Measurements from ENCODE around the gene CELSR2.
"Not testable (repeated sequence)": the region's sequence is repeated elsewhere in the genome, so short reads cannot be mapped to it uniquely, and the experiment has no call there.

Gene CELSR2

DNA sequence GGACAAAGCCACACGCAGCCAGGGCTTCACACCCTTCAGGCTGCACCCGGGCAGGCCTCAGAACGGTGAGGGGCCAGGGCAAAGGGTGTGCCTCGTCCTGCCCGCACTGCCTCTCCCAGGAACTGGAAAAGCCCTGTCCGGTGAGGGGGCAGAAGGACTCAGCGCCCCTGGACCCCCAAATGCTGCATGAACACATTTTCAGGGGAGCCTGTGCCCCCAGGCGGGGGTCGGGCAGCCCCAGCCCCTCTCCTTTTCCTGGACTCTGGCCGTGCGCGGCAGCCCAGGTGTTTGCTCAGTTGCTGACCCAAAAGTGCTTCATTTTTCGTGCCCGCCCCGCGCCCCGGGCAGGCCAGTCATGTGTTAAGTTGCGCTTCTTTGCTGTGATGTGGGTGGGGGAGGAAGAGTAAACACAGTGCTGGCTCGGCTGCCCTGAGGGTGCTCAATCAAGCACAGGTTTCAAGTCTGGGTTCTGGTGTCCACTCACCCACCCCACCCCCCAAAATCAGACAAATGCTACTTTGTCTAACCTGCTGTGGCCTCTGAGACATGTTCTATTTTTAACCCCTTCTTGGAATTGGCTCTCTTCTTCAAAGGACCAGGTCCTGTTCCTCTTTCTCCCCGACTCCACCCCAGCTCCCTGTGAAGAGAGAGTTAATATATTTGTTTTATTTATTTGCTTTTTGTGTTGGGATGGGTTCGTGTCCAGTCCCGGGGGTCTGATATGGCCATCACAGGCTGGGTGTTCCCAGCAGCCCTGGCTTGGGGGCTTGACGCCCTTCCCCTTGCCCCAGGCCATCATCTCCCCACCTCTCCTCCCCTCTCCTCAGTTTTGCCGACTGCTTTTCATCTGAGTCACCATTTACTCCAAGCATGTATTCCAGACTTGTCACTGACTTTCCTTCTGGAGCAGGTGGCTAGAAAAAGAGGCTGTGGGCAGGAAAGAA lies 25.5 kb downstream of the CELSR2 start:
- Mint-ChIP-seq H3K27ac (peak overlapping the region in 1 of 2 donors; percentile 10), H3K9me3 (no peaks in the 10 kb centered on the region), H3K27me3 (no peaks in the 10 kb centered on the region), H3K4me3 (no peak overlapping the region), H3K4me1 (ENCODE audit: low read depth in 2 of 2) (peaks cover 0 to 4% of the 10 kb centered on the region in 2 donors), H3K36me3 (ENCODE audit: insufficient read depth) (peaks cover 4% of the 10 kb centered on the region)
- no peak for ATAC-seq (replicated peaks)
- no peak for DNase-seq

DNA sequence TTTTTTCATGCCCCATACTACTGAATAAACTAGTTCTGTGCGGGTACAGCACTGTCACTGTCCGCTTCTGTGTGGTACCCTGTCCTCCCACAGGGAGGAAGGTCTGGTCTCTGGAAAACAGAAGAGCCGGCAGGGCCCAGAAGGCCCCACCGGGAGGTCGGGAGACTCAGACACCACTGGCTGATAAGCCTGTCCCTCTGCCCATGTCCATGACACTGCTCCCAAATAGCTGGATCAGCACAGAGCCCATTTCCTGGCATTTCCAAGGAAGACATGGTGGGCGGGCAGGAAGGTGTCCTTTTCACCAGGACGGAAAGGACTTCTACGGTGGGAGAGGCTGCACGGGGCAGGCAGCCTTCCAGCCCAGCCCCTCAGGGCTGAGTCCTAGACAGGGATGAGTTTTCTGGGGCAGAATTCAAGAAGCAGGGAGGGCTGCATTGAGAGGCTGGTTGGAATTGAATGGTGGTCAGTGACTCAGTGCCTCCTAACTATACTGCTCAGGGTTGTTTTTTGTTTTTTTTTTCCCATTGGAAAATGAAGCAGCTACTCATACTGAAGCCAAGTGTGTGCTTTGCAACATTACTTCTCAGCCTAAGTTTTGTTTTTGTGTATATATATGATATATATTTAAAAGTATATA lies 26.5 kb downstream of the CELSR2 start:
- no peaks in the 10 kb centered on the region for H3K27me3 Mint-ChIP-seq
- no peaks in the 10 kb centered on the region for H3K9me3 Mint-ChIP-seq
- no peak for DNase-seq
- H3K36me3 Mint-ChIP-seq (ENCODE audit: insufficient read depth): peaks cover 4% of the 10 kb centered on the region
- no peak overlapping the region for H3K4me3 Mint-ChIP-seq
- peaks cover 0 to 4% of the 10 kb centered on the region in 2 donors for H3K4me1 Mint-ChIP-seq (ENCODE audit: low read depth in 2 of 2)
- H3K27ac Mint-ChIP-seq: peak overlapping the region in 1 of 2 donors; percentile 10
- ATAC-seq (replicated peaks): no peak

DNA sequence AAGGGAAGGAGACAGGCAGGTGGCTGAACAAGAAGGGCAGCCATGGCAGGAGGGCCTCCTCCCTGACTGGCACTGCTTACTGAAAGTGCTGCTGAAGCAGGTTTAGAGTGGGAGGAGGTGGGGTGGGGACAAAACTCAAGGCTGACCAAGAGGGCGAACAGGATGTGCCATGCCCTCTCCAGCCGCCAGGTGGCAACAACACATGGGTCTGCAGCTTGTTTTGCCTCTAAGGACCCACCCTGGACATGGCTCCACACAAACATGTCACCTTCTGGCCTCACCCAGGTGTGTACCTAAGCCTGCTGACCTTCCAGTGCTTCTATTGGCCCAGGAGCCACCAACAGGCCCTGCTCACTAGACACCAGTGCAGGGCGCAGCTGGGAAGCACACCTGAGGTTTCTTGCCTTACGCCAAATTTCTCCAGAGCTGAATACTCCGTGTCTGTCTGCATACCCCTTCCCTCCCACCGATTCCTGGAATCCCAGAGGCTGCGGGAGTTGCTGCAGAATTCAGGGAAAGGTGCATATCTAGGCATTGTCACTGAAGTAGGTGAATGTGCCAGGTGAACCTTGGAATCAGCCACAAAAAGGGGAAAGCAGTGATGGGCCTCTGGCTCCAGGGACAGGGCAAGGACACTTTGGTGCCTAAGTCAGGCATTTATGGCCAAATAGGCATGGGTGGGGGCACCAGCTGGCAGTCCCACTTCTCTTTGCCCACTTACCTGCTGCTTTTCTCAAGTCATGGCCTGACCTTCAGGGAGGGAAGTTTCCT lies 28.3 kb downstream of the CELSR2 start:
- H3K4me3 Mint-ChIP-seq: no peak overlapping the region
- H3K27ac Mint-ChIP-seq: peak overlapping the region; percentile 38 to 46
- no peaks in the 10 kb centered on the region for H3K27me3 Mint-ChIP-seq
- peaks cover 0 to 6% of the 10 kb centered on the region in 2 donors for H3K4me1 Mint-ChIP-seq (ENCODE audit: low read depth in 2 of 2)
- DNase-seq (peak; percentile 53 to 58 (median 55)), ATAC-seq (replicated peaks) (peak; percentile 77)
- peaks cover 2% of the 10 kb centered on the region for H3K36me3 Mint-ChIP-seq (ENCODE audit: insufficient read depth)
- no peaks in the 10 kb centered on the region for H3K9me3 Mint-ChIP-seq

DNA sequence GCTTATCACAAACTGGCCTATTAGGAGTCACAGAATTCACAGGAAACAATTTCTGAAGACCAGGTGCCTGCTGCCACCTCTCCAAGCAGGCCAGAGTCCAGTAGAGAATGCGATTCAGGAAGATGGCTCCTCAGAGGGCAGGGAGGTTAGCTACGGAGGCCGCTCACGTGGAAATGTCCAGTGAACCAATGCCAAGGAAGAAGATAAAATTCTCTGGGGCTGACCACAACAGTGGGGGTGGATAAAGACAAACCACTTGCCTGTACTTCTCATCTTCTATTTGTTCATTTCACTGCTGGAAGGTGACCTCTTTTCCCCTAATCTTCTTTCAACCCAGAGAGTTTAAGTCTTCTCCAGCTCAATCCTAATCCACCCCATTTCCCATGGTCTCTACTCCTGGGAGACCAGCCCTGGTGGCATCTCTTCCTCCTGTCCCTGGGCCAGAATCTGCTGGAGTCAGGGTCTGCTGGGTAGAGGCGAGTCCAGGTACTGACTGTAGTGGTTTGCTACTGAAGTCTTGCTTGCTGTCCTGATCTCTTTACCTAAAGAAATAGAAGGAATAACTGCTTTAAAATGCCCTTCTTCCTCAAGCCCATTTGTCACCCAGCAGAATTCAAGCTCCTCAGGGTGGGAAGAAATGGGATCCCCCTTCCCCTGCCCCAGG lies 30.4 kb downstream of the CELSR2 start:
- peaks cover 4 to 14% of the 10 kb centered on the region in 2 donors for H3K4me1 Mint-ChIP-seq (ENCODE audit: low read depth in 2 of 2)
- no peak for ATAC-seq (replicated peaks)
- peaks cover 3% of the 10 kb centered on the region for H3K36me3 Mint-ChIP-seq (ENCODE audit: insufficient read depth)
- no peak overlapping the region for H3K4me3 Mint-ChIP-seq
- no peak overlapping the region for H3K27ac Mint-ChIP-seq
- no peak for DNase-seq
- no peaks in the 10 kb centered on the region for H3K27me3 Mint-ChIP-seq
- H3K9me3 Mint-ChIP-seq: no peaks in the 10 kb centered on the region

DNA sequence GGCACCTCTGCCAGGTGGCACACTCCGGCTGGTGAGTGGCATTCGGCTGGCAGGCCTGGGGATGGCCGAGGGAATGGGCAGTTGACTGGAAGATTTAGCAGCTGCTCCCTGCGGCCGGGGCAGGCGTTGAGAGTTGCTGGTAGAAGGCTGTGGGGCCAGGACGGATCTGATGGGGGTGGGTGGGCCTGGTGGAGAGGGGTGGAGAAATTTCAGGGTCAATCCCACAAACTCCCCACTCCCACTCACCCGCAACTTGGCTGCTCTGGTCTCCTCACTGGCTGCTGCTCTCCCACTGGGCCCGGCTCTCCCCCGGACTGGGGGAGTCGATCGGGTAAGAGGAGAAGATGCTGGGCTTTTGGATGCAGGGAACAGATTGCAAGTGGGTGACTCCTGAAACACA lies 31.5 kb downstream of the CELSR2 start:
- no peak overlapping the region for H3K27ac Mint-ChIP-seq
- no peaks in the 10 kb centered on the region for H3K9me3 Mint-ChIP-seq
- H3K4me3 Mint-ChIP-seq: no peak overlapping the region
- DNase-seq (no peak), ATAC-seq (replicated peaks) (no peak)
- H3K36me3 Mint-ChIP-seq (ENCODE audit: insufficient read depth): peaks cover 3% of the 10 kb centered on the region
- H3K27me3 Mint-ChIP-seq: no peaks in the 10 kb centered on the region
- peaks cover 4 to 14% of the 10 kb centered on the region in 2 donors for H3K4me1 Mint-ChIP-seq (ENCODE audit: low read depth in 2 of 2)

DNA sequence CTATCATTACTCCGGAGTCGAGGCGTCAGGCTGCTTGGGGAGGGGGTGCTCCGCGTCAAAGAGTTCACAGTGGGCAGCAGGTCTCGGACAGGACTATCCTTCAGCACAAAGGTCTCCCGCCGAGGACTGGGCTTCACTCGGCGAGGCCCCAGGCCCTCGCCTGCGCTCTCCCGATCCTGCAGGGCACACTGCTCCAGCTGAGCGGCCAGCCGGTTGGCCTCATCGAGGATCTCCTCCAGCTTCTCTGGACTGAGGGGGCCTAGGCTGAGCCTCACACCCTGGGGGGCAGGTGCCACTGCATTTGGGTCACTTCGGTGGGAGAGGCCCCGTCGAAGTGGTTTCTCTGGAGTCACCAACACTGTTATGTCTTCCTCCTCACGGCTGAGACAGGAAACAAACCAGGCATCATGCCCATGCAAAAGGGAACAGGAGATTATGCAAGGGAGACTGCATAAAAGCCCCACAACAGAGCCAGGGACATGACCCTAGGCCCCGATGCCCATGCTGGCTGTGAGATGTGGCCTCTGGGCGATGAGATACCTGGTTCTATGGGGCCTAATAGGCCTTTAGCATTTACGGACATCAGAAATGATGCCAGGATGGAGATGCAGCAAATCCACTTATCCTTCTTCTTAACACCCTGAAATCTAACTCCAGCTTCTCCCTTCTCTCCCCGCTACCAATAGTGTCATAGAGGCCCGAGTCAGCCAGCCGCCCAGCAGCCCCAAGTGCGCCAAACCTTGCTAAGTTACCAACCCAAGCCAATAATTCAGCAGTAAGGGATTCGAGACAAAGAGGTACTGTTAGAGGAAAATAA lies 32.5 kb downstream of the CELSR2 start:
- ATAC-seq (replicated peaks): no peak
- DNase-seq: no peak
- peaks cover 3% of the 10 kb centered on the region for H3K36me3 Mint-ChIP-seq (ENCODE audit: insufficient read depth)
- H3K9me3 Mint-ChIP-seq: no peaks in the 10 kb centered on the region
- peak overlapping the region; percentile 85 to 99 for H3K4me3 Mint-ChIP-seq
- no peaks in the 10 kb centered on the region for H3K27me3 Mint-ChIP-seq
- peaks cover 4 to 14% of the 10 kb centered on the region in 2 donors for H3K4me1 Mint-ChIP-seq (ENCODE audit: low read depth in 2 of 2)
- H3K27ac Mint-ChIP-seq: no peak overlapping the region

DNA sequence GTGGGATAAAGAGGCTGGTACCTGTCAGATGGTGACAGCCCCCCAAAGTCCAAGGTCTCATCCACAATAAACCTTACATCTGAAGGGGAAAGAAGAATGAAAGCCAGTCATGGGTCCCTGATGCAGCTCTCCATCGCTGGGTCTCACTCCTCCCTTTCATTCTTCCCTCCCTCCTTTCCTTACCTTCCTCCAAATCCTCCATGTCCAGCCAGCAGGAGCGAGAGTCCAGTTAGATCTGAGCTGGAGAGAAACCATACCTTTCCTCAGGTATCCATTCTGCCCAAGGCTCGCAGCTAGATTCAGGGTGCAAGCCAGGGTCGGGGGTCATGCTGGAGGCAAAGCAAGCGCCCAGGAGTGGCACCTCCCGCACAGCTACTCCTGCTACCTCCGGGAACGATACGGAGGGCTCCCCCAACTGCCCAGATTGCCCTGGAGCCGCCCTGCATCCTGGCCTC lies 33.2 kb downstream of the CELSR2 start:
- Mint-ChIP-seq H3K36me3 (ENCODE audit: insufficient read depth) (peaks cover 3% of the 10 kb centered on the region), H3K4me3 (peak overlapping the region; percentile 85 to 99), H3K4me1 (ENCODE audit: low read depth in 2 of 2) (peaks cover 4 to 10% of the 10 kb centered on the region in 2 donors), H3K27me3 (no peaks in the 10 kb centered on the region), H3K9me3 (no peaks in the 10 kb centered on the region), H3K27ac (peak overlapping the region; percentile 81 to 90)
- no peak for ATAC-seq (replicated peaks)
- DNase-seq: no peak

DNA sequence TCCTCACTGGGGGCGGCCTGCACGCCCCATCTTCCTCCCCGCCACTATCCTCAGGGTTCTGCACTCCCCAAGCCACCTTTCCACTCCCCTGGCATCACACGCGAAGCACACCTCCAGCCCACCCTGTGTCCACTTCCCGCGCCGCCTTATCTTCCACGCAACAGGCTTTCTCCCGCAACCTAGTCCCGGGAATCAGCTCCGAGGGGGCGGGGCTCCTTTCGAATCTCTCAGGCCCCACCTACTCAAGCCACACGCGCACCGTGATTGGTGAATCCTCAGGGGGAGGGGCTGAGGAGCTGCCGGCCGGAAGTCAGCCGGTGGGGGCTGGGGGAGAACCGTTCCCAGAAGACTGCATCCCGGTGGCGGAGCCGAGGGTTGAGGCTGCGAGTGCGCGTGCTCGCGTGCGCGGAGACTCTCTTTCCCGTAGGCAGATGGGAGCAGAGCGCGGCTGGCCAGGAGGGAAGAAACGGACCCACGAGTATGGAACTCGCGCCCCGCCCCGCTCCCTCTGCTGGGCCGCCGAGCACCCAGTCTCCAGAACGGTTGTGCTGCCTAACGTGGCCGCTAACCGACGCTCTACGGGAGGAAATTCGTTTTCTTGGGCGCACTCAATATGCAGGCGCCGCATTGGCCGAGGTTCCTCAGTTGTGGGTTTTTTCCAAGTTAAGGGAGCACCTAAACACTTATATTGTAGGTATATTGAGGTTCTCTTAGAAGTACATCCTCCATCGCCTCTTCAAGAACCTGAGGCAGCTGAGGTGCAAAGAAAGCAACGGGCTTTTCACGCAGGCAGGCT lies 33.8 kb downstream of the CELSR2 start, which contains the start of gene PSRC1:
Gene PSRC1 (minus strand): TSS at position 194 of the 796 bp plus-strand sequence.
- H3K27me3 Mint-ChIP-seq: peaks cover 0 to under 1% of the 10 kb centered on the region in 2 donors
- DNase-seq (peak; percentile 87 to 92 (median 87)), ATAC-seq (replicated peaks) (peak; percentile 91)
- peaks cover 4 to 10% of the 10 kb centered on the region in 2 donors for H3K4me1 Mint-ChIP-seq (ENCODE audit: low read depth in 2 of 2)
- peak within 1 kb of the TSS; percentile 85 to 99 for H3K4me3 Mint-ChIP-seq
- no peaks in the 10 kb centered on the region for H3K9me3 Mint-ChIP-seq
- peak within 1 kb of the TSS; percentile 81 to 90 for H3K27ac Mint-ChIP-seq
- H3K36me3 Mint-ChIP-seq (ENCODE audit: insufficient read depth): peaks cover 3% of the 10 kb centered on the region

DNA sequence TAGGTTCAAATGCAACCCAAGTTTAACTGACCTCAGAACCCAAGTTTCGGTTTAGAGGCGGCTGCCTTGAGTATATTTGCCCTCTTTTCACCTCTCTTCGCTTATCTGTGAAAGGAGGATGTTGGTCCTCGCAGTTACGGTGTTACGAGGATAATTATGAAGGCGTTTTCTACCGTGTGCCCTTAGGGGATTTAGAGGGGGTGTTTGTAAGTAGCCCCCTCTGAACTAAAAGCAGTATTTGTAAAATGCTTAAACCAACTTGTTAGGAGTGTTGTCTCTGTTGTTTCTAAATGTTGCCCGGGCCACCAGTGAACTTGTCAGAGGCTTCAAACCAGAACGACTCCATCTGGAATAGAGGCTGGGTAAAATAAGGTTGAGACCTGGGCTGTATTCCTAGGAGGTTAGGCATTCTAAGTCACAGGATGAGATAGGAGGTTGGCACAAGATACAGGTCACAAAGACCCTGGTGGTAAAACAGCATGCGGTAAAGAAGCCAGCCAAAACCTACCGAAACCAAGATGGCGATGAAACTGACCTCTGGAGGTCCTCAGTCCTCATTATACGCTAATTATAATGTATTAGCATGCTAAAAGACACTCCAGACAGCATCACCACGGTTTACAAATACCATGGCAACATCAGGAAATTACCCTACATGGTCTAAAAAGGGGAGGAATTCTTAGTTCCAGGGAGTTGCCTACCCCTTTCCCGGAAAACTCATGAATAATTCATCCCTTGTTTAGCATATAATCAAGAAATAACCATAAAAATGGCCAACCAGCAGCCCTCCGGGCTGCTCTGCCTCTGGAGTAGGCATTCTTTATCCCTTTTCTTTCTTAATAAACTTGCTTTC lies 34.6 kb downstream of the CELSR2 start:
- Mint-ChIP-seq H3K27ac (peak overlapping the region; percentile 81 to 90), H3K4me3 (peak overlapping the region; percentile 85 to 99), H3K27me3 (peaks cover 7 to 9% of the 10 kb centered on the region in 2 donors), H3K9me3 (no peaks in the 10 kb centered on the region), H3K4me1 (ENCODE audit: low read depth in 2 of 2) (peaks cover 4 to 10% of the 10 kb centered on the region in 2 donors), H3K36me3 (ENCODE audit: insufficient read depth) (peaks cover 3% of the 10 kb centered on the region)
- DNase-seq (no peak), ATAC-seq (replicated peaks) (peak; percentile 53)

DNA sequence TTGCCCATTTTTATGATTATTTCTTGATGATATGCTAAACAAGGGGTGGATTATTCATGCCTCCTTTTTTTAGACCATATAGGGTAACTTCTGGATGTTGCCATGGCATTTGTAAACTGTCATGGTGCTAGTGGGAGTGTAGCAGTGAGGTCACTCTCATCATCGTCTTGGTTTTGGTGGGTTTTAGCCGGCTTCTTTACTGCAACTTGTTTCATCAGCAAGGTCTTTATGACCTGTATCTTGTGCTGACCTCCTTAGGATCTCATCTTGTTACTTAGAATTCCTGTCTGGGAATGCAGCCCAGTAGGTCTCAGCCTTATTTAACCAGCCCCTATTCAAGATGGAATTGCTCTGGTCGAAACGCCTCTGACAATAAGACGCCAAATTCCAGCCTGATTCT lies 37.4 kb downstream of the CELSR2 start:
- not testable (repeated sequence) for H3K4me3 Mint-ChIP-seq; ATAC-seq (replicated peaks); H3K9me3 Mint-ChIP-seq; H3K4me1 Mint-ChIP-seq (ENCODE audit: low read depth in 2 of 2); H3K36me3 Mint-ChIP-seq (ENCODE audit: insufficient read depth); H3K27ac Mint-ChIP-seq; DNase-seq
- peaks cover 7 to 11% of the 10 kb centered on the region in 2 donors for H3K27me3 Mint-ChIP-seq

DNA sequence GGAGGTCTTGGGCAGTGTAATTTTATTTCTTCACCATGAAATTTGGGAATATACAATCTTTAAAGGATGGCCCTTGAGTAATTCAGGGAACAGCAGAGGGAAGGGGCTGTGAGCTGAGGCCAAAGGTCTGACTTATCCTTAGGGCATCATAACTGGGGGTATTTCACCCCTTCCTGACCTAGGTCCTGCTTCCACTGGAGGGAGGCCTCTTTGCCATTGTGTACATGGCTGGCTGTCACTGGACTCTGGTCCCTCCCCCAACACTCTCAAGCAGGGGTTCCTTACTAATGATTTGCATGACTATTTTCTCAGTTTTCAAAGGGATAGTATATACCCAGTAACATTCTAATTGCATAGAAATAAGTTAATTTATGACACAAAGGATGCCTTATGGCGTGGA lies 40.8 kb downstream of the CELSR2 start:
- ATAC-seq (replicated peaks): no peak
- Mint-ChIP-seq H3K27ac (no peak overlapping the region), H3K4me3 (no peak overlapping the region), H3K27me3 (peaks cover 27 to 40% of the 10 kb centered on the region in 2 donors), H3K4me1 (ENCODE audit: low read depth in 2 of 2) (no peaks in the 10 kb centered on the region), H3K36me3 (ENCODE audit: insufficient read depth) (peaks cover 2% of the 10 kb centered on the region), H3K9me3 (no peaks in the 10 kb centered on the region)
- DNase-seq: no peak

All from effector memory CD8-positive, alpha-beta T cell (primary cell).